CD14-positive monocyte (primary cell): ENCODE data around the gene APP. TPM values are rescaled to one million over a fixed set of nuclear protein-coding genes. Genes with fewer than 3 reads are reported as not detected.

Experiments
- DNase-seq, 3 donors: peaks; one replicate each; pipeline ENCODE4 v3.0.0-alpha.2; 2011 to 2022
- H2AFZ ChIP-seq: 2 replicates; pipeline ENCODE4 v1.6.0; 2012; ENCODE audit warnings: mild to moderate bottlenecking, low read depth, low read length, inconsistent platforms; ENCODE audit not compliant: insufficient read depth, poor library complexity, severe bottlenecking
- H3K27ac ChIP-seq, 2 donors: 1 replicate in 1 of 2; 2 replicates in 1 of 2; pipeline ENCODE4 v1.5.1; 2012 to 2013; ENCODE audit warnings: low read length in 2 of 2, control low read depth in 1 of 2, inconsistent platforms in 1 of 2, low read depth in 1 of 2, mild to moderate bottlenecking in 1 of 2
- H3K27me3 ChIP-seq, 2 donors: one replicate each; pipeline versions ENCODE4 v1.6.0 to v1.6.1; 2011 to 2013; ENCODE audit warnings: low read length in 2 of 2; ENCODE audit not compliant: control insufficient read depth in 2 of 2, insufficient read depth in 2 of 2
- H3K36me3 ChIP-seq, 2 donors: replicated peaks in 1 of 2; 1 replicate in 1 of 2; 2 replicates in 1 of 2; pipeline versions ENCODE4 v1.5.1 to v1.6.1; 2012 to 2013; ENCODE audit warnings: low read length in 2 of 2, control low read depth in 1 of 2, inconsistent platforms in 1 of 2, mild to moderate bottlenecking in 1 of 2; ENCODE audit not compliant: insufficient read depth in 2 of 2, control insufficient read depth in 1 of 2
- H3K4me1 ChIP-seq, 2 donors: 1 replicate in 1 of 2; 2 replicates in 1 of 2; pipeline versions ENCODE4 v1.5.1 to v1.6.1; 2012 to 2013; ENCODE audit warnings: low read length in 2 of 2, control low read depth in 1 of 2, inconsistent platforms in 1 of 2, mild to moderate bottlenecking in 1 of 2, moderate library complexity in 1 of 2; ENCODE audit not compliant: insufficient read depth in 2 of 2, control insufficient read depth in 1 of 2
- H3K4me2 ChIP-seq: replicated peaks from 2 replicates; pipeline ENCODE3; 2012; ENCODE audit warnings: low read length, moderate library complexity, mild to moderate bottlenecking; ENCODE audit not compliant: poor library complexity, severe bottlenecking; ENCODE audit errors: extremely low read depth
- H3K4me3 ChIP-seq, 3 experiments: fragments of 200-600 bp in 1 of 3; sonication (generic) in 1 of 3; replicated peaks in 1 of 3; 1 replicate in 2 of 3; 2 replicates in 1 of 3; pipeline ENCODE4 v1.5.1; 2011 to 2013; ENCODE audit warnings: low read length in 3 of 3, mild to moderate bottlenecking in 3 of 3, control low read depth in 2 of 3, low read depth in 2 of 3, inconsistent platforms in 1 of 3, moderate library complexity in 1 of 3
- H3K79me2 ChIP-seq: 2 replicates; pipeline ENCODE4 v1.6.0; 2012; ENCODE audit warnings: mild to moderate bottlenecking, control low read depth, inconsistent platforms, low read length, moderate library complexity; ENCODE audit not compliant: insufficient read depth
- H3K9ac ChIP-seq: 2 replicates; pipeline ENCODE4 v1.6.0; 2017; ENCODE audit warnings: low read length, mild to moderate bottlenecking; ENCODE audit not compliant: insufficient read depth, poor library complexity, severe bottlenecking
- H3K9me3 ChIP-seq, 2 donors: replicated peaks in 1 of 2; 1 replicate in 1 of 2; 2 replicates in 1 of 2; pipeline versions ENCODE4 v1.5.1 to v1.6.1; 2012 to 2013; ENCODE audit warnings: low read length in 2 of 2, control low read depth in 1 of 2; ENCODE audit not compliant: control insufficient read depth in 1 of 2, insufficient read depth in 1 of 2
- H4K20me1 ChIP-seq: 2 replicates; pipeline ENCODE4 v1.6.0; 2012; ENCODE audit warnings: mild to moderate bottlenecking, low read length, control low read depth, moderate library complexity; ENCODE audit not compliant: insufficient read depth
- H3K27ac Mint-ChIP-seq, 7 donors: one replicate each; pipeline ENCODE4 v1.8.0; 2020; ENCODE audit warnings: mild to moderate bottlenecking in 7 of 7, mixed read lengths in 7 of 7, moderate library complexity in 6 of 7, inconsistent platforms in 2 of 7
- H3K27me3 Mint-ChIP-seq, 3 donors: one replicate each; pipeline ENCODE4 v1.8.0; 2021 to 2022; ENCODE audit warnings: low read depth in 3 of 3, mild to moderate bottlenecking in 3 of 3, mixed read lengths in 3 of 3, moderate library complexity in 3 of 3, inconsistent platforms in 1 of 3
- H3K36me3 Mint-ChIP-seq, 2 donors: one replicate each; pipeline ENCODE4 v1.8.0; 2020; ENCODE audit warnings: mixed read lengths in 2 of 2, inconsistent platforms in 1 of 2, mild to moderate bottlenecking in 1 of 2
- H3K4me1 Mint-ChIP-seq: one replicate; pipeline ENCODE4 v1.8.0; 2020; ENCODE audit warnings: mild to moderate bottlenecking, mixed read lengths
- H3K4me3 Mint-ChIP-seq, 2 donors: one replicate each; pipeline ENCODE4 v1.8.0; 2020; ENCODE audit warnings: mild to moderate bottlenecking in 2 of 2, mixed read lengths in 2 of 2, moderate library complexity in 1 of 2
- H3K9me3 Mint-ChIP-seq, 7 donors: one replicate each; pipeline ENCODE4 v1.8.0; 2020 to 2022; ENCODE audit warnings: mixed read lengths in 7 of 7, mild to moderate bottlenecking in 6 of 7, moderate library complexity in 6 of 7, inconsistent platforms in 2 of 7
- WGBS: methylation state at CpG from one replicate; pipeline ENCODE4 v1.1.5; 2013; ENCODE audit warnings: missing lambda C conversion rate; ENCODE audit not compliant: insufficient coverage; 5-methylcytosine and 5-hydroxymethylcytosine counted together
- intact Hi-C, 2 donors: fragments of 100-400 bp; cut with micrococcal nuclease; formaldehyde crosslinking; loops; one replicate each; pipeline versions ENCODE4 v1.15.0 to v1.15.1; 2023
- polyA plus RNA-seq, 3 donors: library from polyadenylated mRNA; depleted of rRNA in 1 of 3; unstranded in 2 of 3; stranded (reverse) in 1 of 3; fragments of 300-500 nt in 2 of 3; fragments of >200 nt in 1 of 3; fragmentation: Illumina TruSeq in 2 of 3; gene quantifications; 1 replicate in 2 of 3; 2 replicates in 1 of 3; pipeline ENCODE4 v1.2.3, GENCODE V29; 2012 to 2021
- TF ChIP-seq, protein P1 (sequence below): fragments of 200-600 bp; IDR thresholded peaks from one replicate; pipeline ENCODE4 v1.8.0; 2022; ENCODE audit warnings: antibody characterized with exemption, mild to moderate bottlenecking

Gene APP
- polyA plus RNA-seq, 3 donors: 28.0 to 118 (median 35.1) TPM

- H3K4me3 ChIP-seq: no peak overlapping the region
- Mint-ChIP-seq H3K4me1 (no peaks in the 10 kb centered on the region), H3K27me3 (no peaks in the 10 kb centered on the region), H3K36me3 (peaks cover 32 to 45% of the 10 kb centered on the region in 2 donors), H3K9me3 (peaks cover 0 to 3% (median 0%) of the 10 kb centered on the region in 7 donors), H3K4me3 (no peak overlapping the region), H3K27ac (peak overlapping the region in 1 of 7 donors; percentile 60)
- no peak overlapping the region for H3K4me2 ChIP-seq
- no peaks in the 10 kb centered on the region for H3K27me3 ChIP-seq
- H4K20me1 ChIP-seq: no peaks in the 10 kb centered on the region
- H3K9me3 ChIP-seq: no peaks in the 10 kb centered on the region
- TF ChIP-seq, protein P1, sequence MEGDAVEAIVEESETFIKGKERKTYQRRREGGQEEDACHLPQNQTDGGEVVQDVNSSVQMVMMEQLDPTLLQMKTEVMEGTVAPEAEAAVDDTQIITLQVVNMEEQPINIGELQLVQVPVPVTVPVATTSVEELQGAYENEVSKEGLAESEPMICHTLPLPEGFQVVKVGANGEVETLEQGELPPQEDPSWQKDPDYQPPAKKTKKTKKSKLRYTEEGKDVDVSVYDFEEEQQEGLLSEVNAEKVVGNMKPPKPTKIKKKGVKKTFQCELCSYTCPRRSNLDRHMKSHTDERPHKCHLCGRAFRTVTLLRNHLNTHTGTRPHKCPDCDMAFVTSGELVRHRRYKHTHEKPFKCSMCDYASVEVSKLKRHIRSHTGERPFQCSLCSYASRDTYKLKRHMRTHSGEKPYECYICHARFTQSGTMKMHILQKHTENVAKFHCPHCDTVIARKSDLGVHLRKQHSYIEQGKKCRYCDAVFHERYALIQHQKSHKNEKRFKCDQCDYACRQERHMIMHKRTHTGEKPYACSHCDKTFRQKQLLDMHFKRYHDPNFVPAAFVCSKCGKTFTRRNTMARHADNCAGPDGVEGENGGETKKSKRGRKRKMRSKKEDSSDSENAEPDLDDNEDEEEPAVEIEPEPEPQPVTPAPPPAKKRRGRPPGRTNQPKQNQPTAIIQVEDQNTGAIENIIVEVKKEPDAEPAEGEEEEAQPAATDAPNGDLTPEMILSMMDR: peak; percentile 94
- WGBS: 90% methylated on average over 4 of the region's 17 CpGs
- intact Hi-C loops: loop anchor here (5.0 kb wide), 2 partner anchors 291 to 836 kb away; partner anchors contain the start of gene APP (in 2 of the 2)
- no peaks in the 10 kb centered on the region for H3K4me1 ChIP-seq
- no peaks in the 10 kb centered on the region for H3K79me2 ChIP-seq
- peak; percentile 44 to 52 (median 50) for DNase-seq
- H2AFZ ChIP-seq: no peak overlapping the region
- peaks cover 26 to 37% of the 10 kb centered on the region in 2 donors for H3K36me3 ChIP-seq
- H3K27ac ChIP-seq: no peak overlapping the region
- no peak overlapping the region for H3K9ac ChIP-seq
Observed at GRCh38 chr21:25881524-25882376, 288.8 kb downstream of the APP start.

DNA sequence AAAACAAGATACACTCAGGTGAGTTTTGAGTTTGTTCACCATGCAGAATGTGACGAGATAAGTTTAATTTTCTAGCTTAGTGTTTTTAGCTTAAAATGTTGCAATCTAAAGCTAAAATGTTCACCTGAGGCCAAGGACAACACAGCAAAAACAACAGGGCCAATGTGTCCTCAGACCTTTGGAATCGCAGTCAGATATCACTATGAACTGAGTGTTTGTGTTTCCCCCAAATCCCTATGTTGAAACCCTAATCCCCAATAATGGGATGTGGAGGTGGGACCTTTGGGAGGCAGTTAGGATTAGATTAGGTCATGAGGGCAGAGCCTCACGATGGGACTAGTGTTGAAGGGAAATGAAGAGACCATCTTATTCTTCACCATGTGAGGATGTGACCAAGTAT lies 291.4 kb downstream of the APP start:
- H3K36me3 ChIP-seq: peaks cover 15 to 16% of the 10 kb centered on the region in 2 donors
- Mint-ChIP-seq H3K27me3 (no peaks in the 10 kb centered on the region), H3K9me3 (peaks cover 0 to 3% (median 0%) of the 10 kb centered on the region in 7 donors), H3K4me3 (no peak overlapping the region), H3K4me1 (peaks cover 3% of the 10 kb centered on the region), H3K27ac (no peak overlapping the region), H3K36me3 (peaks cover 20 to 30% of the 10 kb centered on the region in 2 donors)
- H3K79me2 ChIP-seq: no peaks in the 10 kb centered on the region
- no peaks in the 10 kb centered on the region for H4K20me1 ChIP-seq
- no peak overlapping the region for H3K9ac ChIP-seq
- no peak overlapping the region for H2AFZ ChIP-seq
- no peaks in the 10 kb centered on the region for H3K9me3 ChIP-seq
- WGBS: no CpG with 5 or more reads among the region's 3 CpGs
- no peak overlapping the region for H3K4me3 ChIP-seq
- TF ChIP-seq, protein P1: no peak
- no peaks in the 10 kb centered on the region for H3K4me1 ChIP-seq
- H3K4me2 ChIP-seq: no peak overlapping the region
- H3K27me3 ChIP-seq: no peaks in the 10 kb centered on the region
- no peak for DNase-seq
- no peak overlapping the region for H3K27ac ChIP-seq
- intact Hi-C loops: no loop called here
